ENCODE data around the gene EML1.

EML1 gene

DNA sequence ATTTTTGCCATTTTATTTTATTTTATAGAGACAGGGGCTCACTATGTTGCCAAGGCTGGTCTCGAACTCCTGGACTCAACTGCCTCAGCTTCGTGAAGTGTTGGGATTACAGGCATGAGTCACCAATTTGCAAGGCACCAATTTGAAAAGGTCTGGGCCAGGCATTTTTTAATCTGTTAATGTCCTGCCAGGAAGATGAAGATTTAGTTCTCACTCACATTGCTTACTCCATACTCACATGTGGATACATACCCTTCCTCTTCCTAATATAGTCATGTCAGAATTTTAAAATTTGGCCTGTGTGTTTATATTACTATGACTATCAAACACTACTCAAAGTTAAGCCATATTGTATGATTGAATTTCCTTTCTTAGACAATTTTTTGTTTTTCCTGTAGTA lies 15.3 kb upstream of the EML1 start:
- FAIRE-seq = no peak
- DNase-seq (ENCODE audit: low spot score) = no peak

GRCh38 chr14:99779751-99780150 lies 13.5 kb upstream of the EML1 start:
- FAIRE-seq (peak; percentile 77), DNase-seq (ENCODE audit: low spot score) (peak; percentile 86)

- no peak for DNase-seq (ENCODE audit: low spot score)
- no peak for FAIRE-seq
These were observed 12.5 kb upstream of the EML1 start for GRCh38 chr14:99780690-99781089.

- FAIRE-seq (no peak), DNase-seq (ENCODE audit: low spot score) (no peak)
These were observed 12.1 kb upstream of the EML1 start for GRCh38 chr14:99781091-99781490.

- no peak for DNase-seq (ENCODE audit: low spot score)
- no peak for FAIRE-seq
These were observed 11.2 kb upstream of the EML1 start for GRCh38 chr14:99781853-99782610.

DNA sequence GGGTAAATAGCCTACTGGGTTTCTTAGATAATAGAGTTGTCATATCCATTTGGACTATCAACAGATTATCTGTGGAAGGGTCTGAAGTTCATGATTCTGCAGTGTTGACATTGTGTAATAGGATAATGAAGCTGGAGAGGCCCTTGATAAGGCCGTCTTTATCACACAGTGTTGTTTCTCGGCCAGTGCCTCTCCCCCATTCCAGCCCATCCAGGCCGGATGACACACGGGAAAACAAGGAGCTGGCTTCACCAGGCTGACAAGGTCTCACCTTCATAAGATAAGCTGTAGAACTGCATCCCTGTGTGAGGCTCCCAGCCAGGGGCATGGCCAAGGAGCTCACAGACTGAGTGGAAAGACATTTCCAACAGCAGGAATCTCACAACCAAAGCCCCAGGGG lies 8.7 kb upstream of the EML1 start:
- DNase-seq (ENCODE audit: low spot score) (no peak), FAIRE-seq (no peak)

GRCh38 chr14:99785426-99785825 lies 7.8 kb upstream of the EML1 start:
- no peak for FAIRE-seq
- no peak for DNase-seq (ENCODE audit: low spot score)

DNA sequence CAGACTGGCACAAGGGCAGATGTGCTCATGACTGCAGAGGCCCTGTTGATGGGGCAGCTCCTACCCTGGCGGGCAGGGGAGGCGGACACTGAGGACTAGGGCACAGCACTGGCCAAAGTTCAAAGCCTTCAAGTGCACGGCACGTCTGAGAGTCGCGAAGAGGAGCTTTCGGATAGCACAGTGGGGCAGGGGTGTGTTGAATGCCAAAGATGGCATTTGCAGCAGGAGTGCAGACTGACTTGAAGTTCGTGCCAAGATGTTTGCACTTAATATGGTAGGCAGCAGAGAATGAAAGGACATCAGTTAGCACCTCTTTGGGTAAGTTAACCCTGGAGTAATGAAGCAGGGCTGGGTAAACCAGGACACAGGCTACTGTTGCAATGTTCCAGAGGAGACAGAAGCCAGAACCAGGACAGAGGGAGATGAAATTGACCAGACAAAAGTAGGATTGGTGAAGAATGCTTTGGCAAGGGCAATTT lies 6.7 kb upstream of the EML1 start:
- no peak for FAIRE-seq

GRCh38 chr14:99788713-99789112 lies 4.5 kb upstream of the EML1 start:
- DNase-seq (ENCODE audit: low spot score) (no peak), FAIRE-seq (no peak)

More for the DNA sequence above, 6.7 kb upstream of the EML1 start:
- no peak for DNase-seq (ENCODE audit: low spot score)

- no peak for DNase-seq (ENCODE audit: low spot score)
- no peak for FAIRE-seq
These were observed 3.6 kb upstream of the EML1 start for GRCh38 chr14:99789581-99789980.

DNA sequence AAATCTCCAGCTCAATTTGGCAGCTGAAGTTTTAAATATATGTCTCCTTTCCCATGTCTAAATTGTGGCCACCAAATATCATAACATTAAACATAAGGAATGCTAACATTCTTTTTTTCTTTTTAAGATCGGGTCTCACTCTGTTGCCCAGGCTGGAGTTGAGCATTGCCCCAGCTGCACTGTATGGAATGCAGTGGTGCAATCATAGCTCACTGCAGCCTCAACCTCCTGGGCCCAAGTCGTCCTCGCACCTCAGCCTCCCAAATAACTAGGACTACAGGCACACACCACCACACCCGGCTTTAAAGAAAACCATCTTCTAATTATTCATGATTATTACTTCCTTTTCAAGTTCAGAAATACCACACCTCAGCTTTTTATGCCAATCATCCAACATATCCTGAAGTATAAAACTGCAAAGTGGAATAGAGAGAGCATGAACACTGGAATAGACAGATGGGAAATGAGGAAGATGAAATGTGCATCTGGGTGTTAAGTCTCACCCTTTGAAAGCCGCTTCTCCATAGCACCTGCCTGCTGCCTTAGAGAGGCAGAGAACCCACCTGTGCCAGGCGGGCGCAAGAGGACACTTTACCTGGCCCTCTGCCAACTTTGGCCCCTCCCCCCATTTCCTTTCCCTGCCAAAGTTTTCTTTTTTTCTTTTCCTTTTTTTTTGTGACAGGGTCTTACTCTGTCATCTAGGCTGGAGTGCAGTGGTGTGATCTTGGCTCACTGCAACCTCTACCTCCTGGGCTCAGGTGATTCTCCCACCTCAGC lies 2.8 kb upstream of the EML1 start:
- no peak for DNase-seq (ENCODE audit: low spot score)
- FAIRE-seq = no peak

- no peak for DNase-seq (ENCODE audit: low spot score)
- no peak for FAIRE-seq
These were observed 2.2 kb upstream of the EML1 start for GRCh38 chr14:99790978-99791376.

DNA sequence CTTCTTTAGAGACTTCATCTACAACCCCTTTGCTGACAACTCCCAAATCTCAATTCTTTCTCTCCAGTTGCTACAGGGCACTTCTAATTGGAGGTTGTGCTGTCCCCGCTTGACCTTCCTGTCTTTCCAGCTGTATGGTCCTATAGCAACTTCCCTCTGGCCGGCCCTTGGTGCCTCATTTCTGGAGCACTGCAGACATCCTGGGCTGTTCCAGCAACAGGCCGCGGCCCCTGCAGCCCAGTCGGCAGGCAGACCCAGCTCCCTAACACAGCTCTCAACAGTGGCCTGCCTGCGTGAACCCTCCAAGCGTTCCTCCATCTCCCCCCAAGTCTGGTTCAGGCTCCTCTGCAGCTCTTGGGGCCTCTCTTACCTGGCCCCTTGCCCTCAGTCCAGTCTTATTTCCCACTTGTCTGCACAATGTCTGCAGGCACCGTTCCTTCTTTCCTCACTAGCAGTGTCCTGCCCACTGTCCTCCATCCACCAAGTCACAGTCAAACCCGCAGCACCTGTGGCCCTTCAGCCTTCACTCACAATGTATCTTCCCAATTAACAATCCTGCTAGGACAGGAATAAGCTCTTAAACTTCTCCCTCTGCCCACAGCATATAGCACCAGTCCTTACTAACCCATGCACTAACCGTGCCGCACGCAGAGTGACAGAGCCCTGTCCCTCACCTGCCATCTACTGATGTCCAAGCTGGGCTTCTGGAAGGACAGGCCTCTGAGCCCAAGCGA lies 1.6 kb upstream of the EML1 start:
- DNase-seq (ENCODE audit: low spot score) (no peak), FAIRE-seq (no peak)

- DNase-seq (ENCODE audit: low spot score) (no peak), FAIRE-seq (no peak)
These were observed 1.0 kb upstream of the EML1 start for GRCh38 chr14:99792210-99792535.

DNA sequence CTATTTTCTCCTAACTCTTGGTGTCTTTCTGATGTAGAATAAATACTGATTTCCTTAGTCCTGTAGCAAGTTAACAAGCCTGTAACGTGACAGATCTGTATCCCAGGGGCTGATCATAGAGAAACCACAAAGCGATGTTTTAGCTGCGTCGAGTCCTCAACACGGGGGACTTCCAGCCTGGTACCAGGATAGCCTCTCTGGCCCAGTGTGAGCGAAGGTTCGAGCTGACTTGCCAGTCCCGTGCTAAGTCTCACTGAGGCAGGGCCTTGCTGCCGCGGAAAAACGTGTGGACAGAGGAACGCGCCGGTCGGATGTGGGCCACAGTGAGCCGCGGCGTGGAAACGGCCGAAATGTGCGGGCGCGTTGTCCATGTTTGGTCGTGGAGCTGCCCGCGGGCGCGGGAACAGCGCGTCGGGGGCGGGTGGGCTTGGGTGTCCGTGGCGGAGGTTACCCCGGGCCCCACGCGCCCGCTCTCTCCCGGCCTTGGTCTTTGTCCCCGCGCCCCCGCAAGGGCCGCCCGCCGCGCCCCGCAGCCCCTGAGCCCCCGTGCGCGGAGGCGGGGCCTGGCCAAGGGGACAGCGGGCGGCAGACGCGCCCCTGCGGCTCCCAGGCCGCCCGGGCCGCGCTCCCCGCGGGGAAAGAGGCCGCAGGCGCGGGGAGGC lies 531 bp upstream of the EML1 start:
- no peak for DNase-seq (ENCODE audit: low spot score)
- no peak for FAIRE-seq

- FAIRE-seq = no peak
- DNase-seq (ENCODE audit: low spot score) = no peak
These were observed 1.1 kb downstream of the EML1 start for GRCh38 chr14:99794151-99794780.

DNA sequence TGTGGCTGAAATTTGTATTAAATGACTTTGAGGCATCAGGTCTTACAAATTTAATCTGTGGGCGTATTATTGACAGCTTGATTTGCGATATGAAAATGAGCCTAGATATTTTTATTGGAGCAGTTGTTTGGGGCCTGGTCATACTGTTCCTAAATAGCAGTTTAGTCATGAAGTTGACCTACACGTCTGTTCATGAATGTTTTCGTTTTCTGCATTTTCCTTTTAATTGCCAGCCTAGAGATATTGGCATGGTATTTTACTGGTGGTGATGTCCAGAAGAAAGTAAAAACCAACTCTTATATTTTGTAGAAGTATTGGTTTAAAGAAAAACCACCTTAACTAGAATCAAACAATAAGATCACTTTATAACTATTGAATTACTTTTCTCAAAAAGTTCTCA lies 1.8 kb downstream of the EML1 start:
- FAIRE-seq (no peak), DNase-seq (ENCODE audit: low spot score) (no peak)

DNA sequence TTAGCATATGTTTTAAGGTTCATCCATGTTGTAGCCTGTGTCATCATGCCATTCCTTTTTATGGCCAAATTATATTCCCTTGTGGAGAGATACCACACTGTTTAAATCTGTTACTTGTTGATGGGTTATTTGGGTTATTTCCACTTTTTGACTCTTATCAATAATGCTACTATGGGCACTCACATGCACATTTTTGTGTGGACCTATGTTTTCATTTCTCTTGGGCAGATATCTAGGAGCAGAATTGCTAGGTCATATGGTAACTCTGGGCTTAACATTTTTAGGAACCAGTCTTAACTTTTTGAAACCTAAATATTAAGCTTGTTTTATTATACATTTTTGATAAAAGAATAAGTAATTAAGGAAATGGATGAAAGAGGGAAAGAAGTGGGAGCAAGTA lies 4.0 kb downstream of the EML1 start:
- DNase-seq (ENCODE audit: low spot score) (no peak), FAIRE-seq (no peak)

GRCh38 chr14:99800781-99801180 lies 7.6 kb downstream of the EML1 start:
- no peak for DNase-seq (ENCODE audit: low spot score)
- FAIRE-seq = no peak

GRCh38 chr14:99802301-99803105 lies 9.3 kb downstream of the EML1 start:
- FAIRE-seq = no peak
- no peak for DNase-seq (ENCODE audit: low spot score)

All from RCC 7860 (cell line).